MCF 10A (cell line): ENCODE results near the gene EIF3J. TPM values are rescaled to one million over a fixed set of nuclear protein-coding genes. Genes with fewer than 3 reads are reported as not detected.
A peak's percentile ranks its signal among the peaks of the same experiment; 100 is the strongest.
"Not testable (repeated sequence)": the region's sequence is repeated elsewhere in the genome, so short reads cannot be mapped to it uniquely, and the experiment has no call there.

Experiments used
- BruUV-seq: library from RNA; stranded (reverse); fragments of 400-500 nt; replicated peaks from 2 replicates; lab custom pipeline; 2021; lab: Mats Ljungman, UMichigan
- CTCF ChIA-PET: fragments of 300-600 bp; sonication (Branson Sonifier 250); formaldehyde crosslinking; extraction: SDS; loops from one replicate; lab custom pipeline; 2021; ENCODE audit warnings: antibody characterized with exemption, inconsistent platforms; lab: Yijun Ruan, JAX
- POLR2A ChIA-PET: fragments of 300-600, 350-650 bp; sonication (Branson Sonifier 250); formaldehyde crosslinking; extraction: SDS; loops from one replicate; lab custom pipeline; 2020; ENCODE audit warnings: antibody characterized with exemption, inconsistent platforms; lab: Yijun Ruan, JAX
- DNase-seq: peaks from one replicate; pipeline ENCODE4 v3.0.0-alpha.2; 2018; ENCODE audit not compliant: unreplicated experiment
- H3K27ac Mint-ChIP-seq: one replicate; pipeline ENCODE4 v1.8.0; 2022; ENCODE audit warnings: mild to moderate bottlenecking, low read depth, mixed read lengths; ENCODE audit not compliant: unreplicated experiment
- H3K27me3 Mint-ChIP-seq: one replicate; pipeline ENCODE4 v1.8.0; 2022; ENCODE audit warnings: mixed read lengths; ENCODE audit not compliant: insufficient read depth, unreplicated experiment
- H3K36me3 Mint-ChIP-seq: one replicate; pipeline ENCODE4 v1.8.0; 2022; ENCODE audit warnings: mild to moderate bottlenecking, moderate library complexity, mixed read lengths; ENCODE audit not compliant: insufficient read depth, unreplicated experiment
- H3K4me1 Mint-ChIP-seq: one replicate; pipeline ENCODE4 v1.8.0; 2022; ENCODE audit warnings: mixed read lengths; ENCODE audit not compliant: insufficient read depth, unreplicated experiment
- H3K4me3 Mint-ChIP-seq: one replicate; pipeline ENCODE4 v1.8.0; 2022; ENCODE audit warnings: mild to moderate bottlenecking, moderate library complexity, mixed read lengths; ENCODE audit not compliant: unreplicated experiment
- H3K9me3 Mint-ChIP-seq: one replicate; pipeline ENCODE4 v1.8.0; 2022; ENCODE audit warnings: mixed read lengths; ENCODE audit not compliant: unreplicated experiment
- CTCF ChIP-seq: fragments of 200-600 bp; IDR thresholded peaks from one replicate; pipeline ENCODE4 v1.8.0; 2022; ENCODE audit warnings: antibody characterized with exemption, mild to moderate bottlenecking; ENCODE audit not compliant: unreplicated experiment
- intact Hi-C: fragments of 100-400 bp; cut with micrococcal nuclease; formaldehyde crosslinking; loops from 2 replicates; pipeline ENCODE4 v1.14.1; 2022
- total RNA-seq: library from RNA; stranded (reverse); gene quantifications from 2 replicates; pipeline ENCODE4 v1.2.3, GENCODE V29; 2022

The EIF3J gene
- total RNA-seq, 1 experiment from 2014 or later: 213 TPM

GRCh38 chr15:44550256-44550655, 13.3 kb downstream of the EIF3J start:
- Mint-ChIP-seq H3K4me1 (peaks cover 7% of the 10 kb centered on the region), H3K27ac (no peak overlapping the region), H3K27me3 (no peaks in the 10 kb centered on the region), H3K36me3 (peaks cover 80% of the 10 kb centered on the region), H3K9me3 (no peaks in the 10 kb centered on the region), H3K4me3 (no peak overlapping the region)
- intact Hi-C loops: no loop called here
- peak; percentile 33 for DNase-seq
- TF ChIP-seq CTCF: peak; percentile 17
- ChIA-PET POLR2A (interaction anchor here (1.1 kb wide), 2 partner anchors 12 to 15 kb away, joined by 3 to 8 read pairs; no protein-coding TSS in a partner anchor), CTCF (interaction anchor here (0.5 to 1.5 kb wide), 9 partner anchors 8 to 677 kb away, joined by 3 to 6 read pairs (median 5); no protein-coding TSS in a partner anchor)
- no TSS peak for BruUV-seq

GRCh38 chr15:44550734-44551133, 13.8 kb downstream of the EIF3J start:
- Mint-ChIP-seq H3K4me1 (peaks cover 7% of the 10 kb centered on the region), H3K27me3 (no peaks in the 10 kb centered on the region), H3K27ac (no peak overlapping the region), H3K36me3 (peaks cover 84% of the 10 kb centered on the region), H3K9me3 (no peaks in the 10 kb centered on the region), H3K4me3 (no peak overlapping the region)
- ChIA-PET POLR2A (interaction anchor here (0.8 to 1.1 kb wide), 2 partner anchors 13 kb away, joined by 5 to 8 read pairs; partner anchors contain the start of gene EIF3J), CTCF (interaction anchor here (0.6 to 1.5 kb wide), 3 partner anchors 8 to 42 kb away, joined by 5 to 6 read pairs (median 5); no protein-coding TSS in a partner anchor)
- DNase-seq: no peak
- intact Hi-C loops: no loop called here
- BruUV-seq: no TSS peak
- TF ChIP-seq CTCF: no peak

GRCh38 chr15:44554934-44555723, 18.2 kb downstream of the EIF3J start:
- no peak overlapping the region for H3K27ac Mint-ChIP-seq
- no peak for DNase-seq
- H3K27me3 Mint-ChIP-seq: no peaks in the 10 kb centered on the region
- H3K36me3 Mint-ChIP-seq: peaks cover 100% of the 10 kb centered on the region
- BruUV-seq: no TSS peak
- TF ChIP-seq CTCF: no peak
- intact Hi-C loops: no loop called here
- CTCF ChIA-PET: interaction anchor here (0.5 to 0.6 kb wide), 2 partner anchors 37 to 874 kb away, joined by 3 to 4 read pairs; no protein-coding TSS in a partner anchor
- no peaks in the 10 kb centered on the region for H3K9me3 Mint-ChIP-seq
- no peak overlapping the region for H3K4me3 Mint-ChIP-seq
- POLR2A ChIA-PET: interaction anchor here (1.0 to 1.4 kb wide), 4 partner anchors 8 to 28 kb away, joined by 3 read pairs; partner anchors contain the start of gene EIF3J
- peaks cover 8% of the 10 kb centered on the region for H3K4me1 Mint-ChIP-seq

GRCh38 chr15:44560926-44561325, 24.0 kb downstream of the EIF3J start:
- H3K4me1 Mint-ChIP-seq, H3K27ac Mint-ChIP-seq, H3K9me3 Mint-ChIP-seq, BruUV-seq, DNase-seq, H3K27me3 Mint-ChIP-seq, H3K4me3 Mint-ChIP-seq, intact Hi-C loops: not testable (repeated sequence)
- POLR2A ChIA-PET: interaction anchor here (0.7 to 1.0 kb wide), 2 partner anchors 10 to 17 kb away, joined by 3 read pairs; no protein-coding TSS in a partner anchor
- CTCF ChIA-PET: interaction anchor here (1.4 kb wide), 1 partner anchor 178 kb away, joined by 4 read pairs; no protein-coding TSS in a partner anchor
- peaks cover 99% of the 10 kb centered on the region for H3K36me3 Mint-ChIP-seq
